Upper lobe of left lung (tissue), 4 donors: Measurements from ENCODE around the gene ADAMTSL5.

Experiments
- EP300 ChIP-seq, 4 donors: sonication (generic); formaldehyde crosslinking; IDR thresholded peaks; one replicate each; pipeline ENCODE4 v1.5.1; 2017; ENCODE audit warnings: antibody characterized with exemption in 4 of 4, control low read depth in 2 of 4
- POLR2A ChIP-seq, 4 donors: fragments of 450-650 bp; IDR thresholded peaks; one replicate each; pipeline ENCODE4 v1.5.1; 2016 to 2017; ENCODE audit warnings: antibody characterized with exemption in 4 of 4, mild to moderate bottlenecking in 2 of 4

DNA sequence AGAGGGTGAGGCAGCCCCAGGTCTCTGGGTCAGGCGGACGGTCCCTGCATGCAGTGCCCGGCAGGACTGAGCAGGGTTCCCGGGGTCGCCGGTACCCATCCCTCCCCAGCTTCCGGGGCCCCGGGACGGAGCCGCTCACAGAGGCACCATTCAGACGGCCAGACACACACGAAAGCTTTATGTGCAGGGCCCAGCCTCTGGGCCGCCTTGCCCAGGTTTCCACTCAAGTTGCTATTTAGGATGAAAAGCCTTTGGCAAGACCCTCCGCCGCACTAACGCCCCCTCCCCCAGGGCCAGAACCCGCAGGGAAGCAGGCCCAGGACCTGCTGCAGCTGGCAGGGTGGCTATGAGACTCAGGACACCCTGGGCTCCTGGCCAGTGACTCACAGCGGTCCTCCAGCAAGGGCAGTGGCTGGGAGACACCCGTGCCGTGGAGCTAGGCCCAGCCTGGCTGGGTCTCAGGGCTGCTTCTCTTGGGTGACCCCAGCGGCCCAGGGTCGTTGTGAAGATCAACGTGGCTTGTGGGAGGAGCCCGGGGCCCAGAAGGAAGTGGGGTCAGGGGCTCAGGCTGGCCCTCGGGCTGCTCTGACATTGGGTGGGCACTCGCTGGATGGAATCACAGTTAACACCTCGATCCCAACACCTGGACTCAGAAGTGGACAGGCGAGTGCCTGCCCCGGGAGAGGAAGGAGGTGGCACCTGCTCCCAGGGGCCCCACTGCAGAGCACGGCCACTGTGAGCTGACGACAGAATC is 38.6 kb downstream of the ADAMTSL5 start:
- TF ChIP-seq EP300 (IDR thresholded peaks at IDR 0.05) (no peak), POLR2A (IDR thresholded peaks at IDR 0.05) (no peak)
